HG03571 (cell line): Measurements from ENCODE around the gene PYURF.

Experiments used
- ATAC-seq: cut with Tn5 transposase; IDR thresholded peaks from one replicate; pipeline ENCODE4 v1.9.1; 2021; ENCODE audit not compliant: unreplicated experiment

Gene PYURF

GRCh38 chr4:88514557-88515511 lies 8.7 kb downstream of the PYURF start:
- no peak for ATAC-seq

GRCh38 chr4:88511236-88511635 lies 12.3 kb downstream of the PYURF start:
- no peak for ATAC-seq

- no peak for ATAC-seq
These were observed 20.2 kb downstream of the PYURF start for GRCh38 chr4:88503344-88503743.

GRCh38 chr4:88497859-88498409 lies 25.6 kb downstream of the PYURF start:
- ATAC-seq: no peak

GRCh38 chr4:88489100-88489761 lies 34.3 kb downstream of the PYURF start:
- no peak for ATAC-seq

GRCh38 chr4:88481537-88481936 lies 42.0 kb downstream of the PYURF start:
- ATAC-seq: no peak

- ATAC-seq: no peak
These were observed 45.3 kb downstream of the PYURF start for GRCh38 chr4:88478247-88478646.

GRCh38 chr4:88477229-88477860 lies 46.2 kb downstream of the PYURF start:
- ATAC-seq: no peak
